GM19035 (cell line): Measurements from ENCODE around the gene WWTR1.
A peak's percentile ranks its signal among the peaks of the same experiment; 100 is the strongest.

ENCODE experiments used
- ATAC-seq: cut with Tn5 transposase; IDR thresholded peaks from one replicate; pipeline ENCODE4 v1.9.1; 2021; ENCODE audit not compliant: unreplicated experiment

Gene WWTR1

GRCh38 chr3:149596134-149596770 is 61.6 kb downstream of the WWTR1 start:
- ATAC-seq, result no peak

GRCh38 chr3:149593418-149594160 is 64.2 kb downstream of the WWTR1 start:
- ATAC-seq, result no peak

DNA sequence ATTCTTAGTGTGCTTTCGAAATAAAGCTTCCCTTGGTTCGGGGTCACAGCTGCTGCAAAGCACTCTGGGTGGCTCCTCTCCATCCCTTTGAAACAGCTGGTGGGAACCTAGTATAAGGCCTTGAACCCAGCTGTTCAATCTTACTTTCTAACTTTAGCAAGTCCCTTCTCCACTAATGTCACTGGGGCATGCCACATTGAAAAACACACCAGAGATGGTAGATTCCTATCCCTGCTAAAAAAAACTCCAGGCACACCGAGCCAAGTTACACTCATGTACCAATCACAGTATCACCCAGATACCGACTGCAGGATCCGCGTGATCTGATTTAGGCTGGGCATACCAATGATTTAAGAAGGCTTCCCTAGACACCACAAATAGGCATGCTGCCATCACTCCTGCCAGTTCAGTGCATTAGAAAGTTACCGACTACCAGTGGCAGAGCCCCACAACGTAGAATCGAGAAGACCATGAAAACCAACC is 65.0 kb downstream of the WWTR1 start:
- no peak for ATAC-seq

DNA sequence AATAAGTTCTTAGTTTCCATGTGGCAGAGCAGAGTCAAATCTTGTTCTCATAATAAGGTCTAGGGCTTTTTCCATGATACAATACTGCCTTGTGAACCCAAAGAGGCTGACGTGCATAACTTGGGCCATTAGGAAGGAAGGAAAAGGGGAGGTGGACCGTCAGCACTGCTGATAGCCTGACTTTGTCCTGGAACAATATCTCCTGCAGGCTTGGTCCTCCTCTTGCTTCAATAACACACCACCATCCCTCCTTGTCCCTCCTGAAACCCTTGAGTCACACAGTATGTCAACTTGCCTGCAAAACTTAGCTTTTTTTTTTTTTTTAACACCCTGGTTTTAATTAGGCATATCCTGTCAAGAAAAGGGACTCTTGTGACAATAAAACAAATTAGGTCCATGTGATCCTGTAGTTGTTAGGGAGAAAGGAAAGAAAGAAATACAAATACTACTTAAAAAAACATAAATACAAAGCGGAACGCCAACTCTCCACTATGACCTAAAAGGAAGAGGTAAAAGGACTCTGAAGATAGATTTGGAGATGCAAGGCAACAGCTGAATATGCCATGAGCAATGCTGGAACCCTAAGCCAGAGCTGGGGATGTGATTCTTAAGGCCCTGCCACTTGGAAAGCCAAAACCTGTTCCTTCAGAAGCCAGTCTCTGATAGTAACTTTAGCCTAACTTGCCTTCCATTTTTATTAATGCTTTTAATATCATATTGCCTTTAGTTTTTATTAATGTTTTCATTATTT is 67.0 kb downstream of the WWTR1 start:
- ATAC-seq, result no peak

GRCh38 chr3:149589332-149589731 is 68.5 kb downstream of the WWTR1 start:
- ATAC-seq, result no peak

DNA sequence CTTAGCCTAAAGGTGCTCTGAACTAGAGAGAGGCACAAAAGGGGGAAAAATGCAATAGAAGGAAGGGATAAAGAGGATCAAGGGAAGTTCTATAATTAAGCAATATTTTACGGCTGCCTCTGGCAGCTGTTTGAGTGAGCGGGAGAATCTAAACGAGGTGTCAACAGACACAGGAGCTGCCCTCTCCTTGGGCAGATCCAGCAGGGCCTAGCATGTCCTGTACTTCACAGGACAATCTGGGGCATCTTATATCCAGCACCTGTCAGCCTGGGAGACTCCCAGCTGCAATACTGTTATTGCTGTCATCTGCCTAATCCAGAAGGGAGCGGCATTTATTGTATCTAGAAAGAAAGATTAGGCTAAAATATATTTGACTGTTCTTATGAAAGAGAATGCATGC is 68.9 kb downstream of the WWTR1 start:
- ATAC-seq, result no peak

- no peak for ATAC-seq
Observed at GRCh38 chr3:149587383-149587782, 70.4 kb downstream of the WWTR1 start.

- ATAC-seq, result no peak
Observed at GRCh38 chr3:149586871-149587270, 71.0 kb downstream of the WWTR1 start.

DNA sequence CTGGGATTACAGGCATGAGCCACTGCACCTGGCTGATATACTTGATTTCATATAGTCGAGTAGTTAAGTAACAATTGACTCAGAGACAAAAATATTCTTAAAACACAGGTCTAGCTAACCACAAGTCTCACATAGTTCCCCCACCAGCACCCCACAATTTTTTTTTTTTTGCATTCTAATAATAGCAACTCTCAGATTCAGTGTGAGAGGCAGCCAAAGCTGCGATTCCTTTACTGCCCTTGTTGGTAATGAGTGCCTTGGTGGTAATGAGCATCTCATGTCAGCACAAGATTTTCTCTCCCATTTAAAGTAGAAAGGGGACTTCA is 72.5 kb downstream of the WWTR1 start:
- peak; percentile 92 for ATAC-seq

GRCh38 chr3:149583921-149584635 is 73.7 kb downstream of the WWTR1 start:
- no peak for ATAC-seq

- ATAC-seq, result no peak
Observed at GRCh38 chr3:149582395-149582794, 75.4 kb downstream of the WWTR1 start.

GRCh38 chr3:149581681-149582370 is 76.0 kb downstream of the WWTR1 start:
- ATAC-seq, result no peak

GRCh38 chr3:149581248-149581647 is 76.6 kb downstream of the WWTR1 start:
- no peak for ATAC-seq

DNA sequence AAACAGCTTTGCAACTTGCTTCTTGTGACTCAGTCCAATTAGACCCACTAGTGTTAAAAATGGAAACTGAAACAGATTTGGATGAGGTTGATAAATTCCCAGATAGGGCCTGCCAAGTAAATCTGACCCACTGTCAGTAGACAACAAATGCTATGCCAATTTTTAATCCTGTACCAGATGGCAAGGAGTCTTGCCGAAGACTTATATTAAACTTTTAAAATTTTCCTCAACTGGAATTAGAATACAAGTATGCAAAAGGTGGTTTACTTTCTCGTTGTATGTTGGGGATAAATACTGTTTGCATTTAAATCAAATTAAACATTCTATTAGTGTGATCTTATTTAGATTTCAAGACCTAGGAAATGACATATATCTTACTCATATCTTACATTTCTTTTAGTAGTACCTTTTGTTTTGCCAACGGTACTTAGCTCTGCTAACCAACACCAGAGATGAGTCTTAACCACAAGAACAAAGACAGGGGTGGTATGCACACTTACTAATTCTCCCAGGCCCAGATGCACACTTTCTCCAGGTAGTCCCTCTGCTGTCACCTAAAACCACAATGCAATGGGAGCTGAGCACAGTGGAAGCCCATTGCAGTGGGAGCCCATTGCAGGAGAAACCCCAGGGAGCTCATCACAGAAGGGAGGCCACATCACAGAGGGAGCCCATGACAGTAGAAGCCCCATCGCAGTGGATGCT is 77.8 kb downstream of the WWTR1 start:
- ATAC-seq, result peak; percentile 56

DNA sequence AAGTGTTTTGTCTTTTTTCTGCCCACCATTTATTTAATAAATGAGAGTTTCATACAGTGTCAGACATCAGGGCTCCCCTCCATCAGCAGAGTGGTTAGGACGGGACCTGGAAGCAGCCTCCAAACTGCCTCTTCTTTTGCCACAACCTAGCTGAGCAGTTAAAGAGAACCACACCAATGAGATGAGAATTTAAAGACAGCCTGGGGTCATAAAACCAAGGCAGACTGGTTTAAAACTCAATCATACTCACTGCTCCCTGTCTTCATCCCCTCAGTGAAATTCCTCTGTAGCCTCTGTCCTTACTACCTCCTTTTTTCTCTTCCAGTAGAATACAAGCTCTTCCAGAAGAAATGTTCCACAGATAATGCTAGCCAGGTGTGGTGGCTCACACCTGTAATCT is 78.7 kb downstream of the WWTR1 start:
- ATAC-seq, result no peak

- ATAC-seq, result no peak
Observed at GRCh38 chr3:149577801-149578200, 80.0 kb downstream of the WWTR1 start.

- ATAC-seq, result peak; percentile 45
Observed at GRCh38 chr3:149575961-149576564, 81.8 kb downstream of the WWTR1 start.

GRCh38 chr3:149575213-149575960 is 82.4 kb downstream of the WWTR1 start:
- ATAC-seq, result no peak

DNA sequence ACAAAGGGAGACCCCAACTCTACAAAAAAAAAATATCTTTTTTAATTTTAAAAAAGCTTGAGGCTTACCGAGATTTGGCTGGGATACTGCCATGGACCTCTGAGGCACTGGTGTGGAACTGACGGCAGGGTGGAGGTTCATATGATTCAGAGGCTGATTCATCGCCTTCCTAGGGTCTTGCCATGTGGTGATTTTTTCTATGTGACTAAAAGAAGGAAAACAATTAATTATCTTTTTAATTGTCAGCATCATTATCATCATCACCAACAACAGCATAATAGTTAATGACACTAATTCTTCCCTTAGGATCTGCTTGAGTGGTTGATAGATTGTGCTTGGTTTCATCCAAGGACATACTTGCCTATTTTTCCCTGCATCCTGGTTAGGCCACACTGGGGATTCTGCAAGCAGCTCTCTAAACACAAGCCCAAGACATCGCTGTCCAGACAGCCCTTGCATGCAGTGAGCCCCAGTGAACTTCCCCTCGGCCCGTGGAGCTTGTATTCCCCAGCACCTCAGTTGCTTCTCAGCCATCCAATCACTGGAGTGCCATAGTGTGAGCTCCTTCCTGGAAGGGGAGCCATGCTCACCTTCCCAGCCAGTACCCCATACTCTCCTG is 84.9 kb downstream of the WWTR1 start:
- ATAC-seq, result no peak
